Endothelial cell of umbilical vein (primary cell): ENCODE measurements around the gene WNT7B. TPM values are rescaled to one million over a fixed set of nuclear protein-coding genes. Genes with fewer than 3 reads are reported as not detected.

Experiments used
- BruUV-seq: library from RNA; stranded (reverse); fragments of 400-500 nt; replicated peaks from 2 replicates; lab custom pipeline; 2021; lab: Mats Ljungman, UMichigan
- CTCF ChIA-PET: fragments of 300-600, 350-600 bp; sonication (Branson Sonifier 250); formaldehyde crosslinking; loops from one replicate; lab custom pipeline; 2021; ENCODE audit warnings: antibody characterized with exemption, inconsistent platforms; lab: Charles Lee
- POLR2A ChIA-PET: fragments of 300-600, 350-600 bp; sonication (Branson Sonifier 250); formaldehyde crosslinking; loops from one replicate; lab custom pipeline; 2021; ENCODE audit warnings: antibody characterized with exemption, inconsistent platforms; lab: Charles Lee
- DNase-seq: peaks from one replicate; pipeline ENCODE4 v3.0.0-alpha.2; 2011; ENCODE audit warnings: low read depth, low spot score
- FAIRE-seq: peaks from 2 replicates; lab custom pipeline; 2011; peaks lifted over from hg19 to GRCh38; lab: Jason Lieb, UNC
- H2AFZ ChIP-seq: 2 replicates; pipeline ENCODE4 v1.6.0; 2012; ENCODE audit warnings: low read depth, low read length, control low read depth, inconsistent platforms
- H3K27ac ChIP-seq: 2 replicates; pipeline ENCODE4 v1.5.1; 2011; ENCODE audit warnings: low read depth, mild to moderate bottlenecking, control low read depth, low read length, moderate library complexity; ENCODE audit not compliant: insufficient read depth
- H3K27me3 ChIP-seq, 2 experiments: 2 replicates each; pipeline versions ENCODE4 v1.6.0 to v1.6.1; 2011; ENCODE audit warnings: low read length in 2 of 2, mixed read lengths in 1 of 2; ENCODE audit not compliant: control insufficient read depth in 2 of 2, insufficient read depth in 2 of 2
- H3K36me3 ChIP-seq, 2 experiments: 2 replicates in 1 of 2; 3 replicates in 1 of 2; pipeline ENCODE4 v1.5.1; 2011; ENCODE audit warnings: low read length in 2 of 2, mild to moderate bottlenecking in 1 of 2, moderate library complexity in 1 of 2; ENCODE audit not compliant: control insufficient read depth in 2 of 2, insufficient read depth in 2 of 2; ENCODE audit errors: extremely low read depth in 1 of 2
- H3K4me1 ChIP-seq: 3 replicates; pipeline ENCODE4 v1.5.1; 2011; ENCODE audit warnings: mild to moderate bottlenecking, low read length; ENCODE audit not compliant: control insufficient read depth, insufficient read depth; ENCODE audit errors: extremely low read depth
- H3K4me2 ChIP-seq: 2 replicates; pipeline ENCODE4 v1.6.1; 2011; ENCODE audit warnings: low read length, control low read depth, mixed read lengths; ENCODE audit not compliant: insufficient read depth
- H3K4me3 ChIP-seq, 3 experiments: fragments of 200-600 bp in 1 of 3; sonication (generic), shearing (Covaris generic) in 1 of 3; replicated peaks in 1 of 3; 2 replicates each; pipeline ENCODE4 v1.5.1; 2011 to 2016; ENCODE audit warnings: control low read depth in 3 of 3, low read length in 3 of 3, mild to moderate bottlenecking in 2 of 3, inconsistent platforms in 1 of 3, low read depth in 1 of 3, moderate library complexity in 1 of 3; ENCODE audit not compliant: insufficient read depth in 1 of 3
- H3K79me2 ChIP-seq: 2 replicates; pipeline ENCODE4 v1.6.0; 2012; ENCODE audit warnings: low read length, inconsistent platforms; ENCODE audit not compliant: control insufficient read depth, insufficient read depth
- H3K9ac ChIP-seq: replicated peaks from 2 replicates; pipeline ENCODE3; 2011; ENCODE audit warnings: low read length, control low read depth; ENCODE audit not compliant: insufficient read depth; ENCODE audit errors: extremely low read depth
- H3K9me1 ChIP-seq: replicated peaks from 3 replicates; pipeline ENCODE4 v1.6.0; 2011; ENCODE audit warnings: mild to moderate bottlenecking, low read length; ENCODE audit not compliant: control insufficient read depth, insufficient read depth; ENCODE audit errors: extremely low read depth
- H3K9me3 ChIP-seq: replicated peaks from 2 replicates; pipeline ENCODE4 v1.5.1; 2012; ENCODE audit warnings: low read length, inconsistent platforms; ENCODE audit not compliant: control insufficient read depth, insufficient read depth
- H4K20me1 ChIP-seq: replicated peaks from 2 replicates; pipeline ENCODE3; 2011; ENCODE audit warnings: mild to moderate bottlenecking, low read length; ENCODE audit not compliant: control insufficient read depth, insufficient read depth; ENCODE audit errors: extremely low read depth
- CTCF ChIP-seq, 2 donors: IDR thresholded peaks; 1 replicate in 1 of 2; 2 replicates in 1 of 2; pipeline ENCODE4 v1.5.1; 2011; ENCODE audit warnings: low read length in 2 of 2, mild to moderate bottlenecking in 2 of 2, moderate library complexity in 2 of 2, control low read depth in 1 of 2, inconsistent platforms in 1 of 2, low read depth in 1 of 2; ENCODE audit not compliant: insufficient read depth in 1 of 2; ENCODE audit errors: extremely low read depth in 1 of 2
- FOS ChIP-seq: IDR thresholded peaks from 2 replicates; pipeline ENCODE4 v1.6.1; 2011; ENCODE audit warnings: mild to moderate bottlenecking, low read length, moderate library complexity, borderline replicate concordance; ENCODE audit not compliant: insufficient read depth
- GATA2 ChIP-seq: IDR thresholded peaks from 2 replicates; pipeline ENCODE4 v1.7.0; 2011; ENCODE audit warnings: low read depth, mild to moderate bottlenecking, moderate library complexity, mixed read lengths, low read length; ENCODE audit not compliant: insufficient read length, insufficient read depth
- JUN ChIP-seq: IDR thresholded peaks from 2 replicates; pipeline ENCODE4 v1.6.1; 2011; ENCODE audit warnings: borderline replicate concordance, low read depth; ENCODE audit not compliant: insufficient read length, insufficient read depth
- MAX ChIP-seq: IDR thresholded peaks from 2 replicates; pipeline ENCODE4 v1.6.1; 2011; ENCODE audit not compliant: insufficient read depth, insufficient read length
- MYC ChIP-seq: IDR thresholded peaks from one replicate; pipeline ENCODE4 v1.6.1; 2011; ENCODE audit warnings: mild to moderate bottlenecking, low read depth, low read length
- POLR2AphosphoS5 ChIP-seq: IDR thresholded peaks from 2 replicates; pipeline ENCODE4 v1.6.1; 2012; ENCODE audit warnings: low read depth, mild to moderate bottlenecking, control low read depth, low read length, moderate library complexity; ENCODE audit not compliant: insufficient read depth
- dilution Hi-C: fragments of 300-500 bp; cut with MboI; formaldehyde crosslinking; loops from one replicate; pipeline ENCODE4 v1.15.0; 2019; ENCODE audit warnings: low sequenced_read_pairs; ENCODE audit not compliant: extremely low pct_ligation_motif_present
- intact Hi-C: fragments of 100-400 bp; cut with micrococcal nuclease; formaldehyde crosslinking; loops from one replicate; pipeline ENCODE4 v1.10.0; 2022
- polyA plus RNA-seq, 4 experiments: library from polyadenylated mRNA; depleted of rRNA in 3 of 4; stranded (reverse) in 3 of 4; unstranded in 1 of 4; fragments of >200 nt; gene quantifications; 2 replicates each; pipeline versions ENCODE4 v1.2.1 to v1.2.3, GENCODE V29; 2011 to 2012; ENCODE audit warnings: missing spikeins in 1 of 4
- total RNA-seq: library from RNA; stranded (reverse); gene quantifications from 2 replicates; pipeline ENCODE4 v1.2.3, GENCODE V29; 2021

Gene WNT7B
- total and polyA plus RNA-seq, 2 donors (not counting 3 experiments of a cell fraction or from before 2014, with no cell fraction given) = not detected

GRCh38 chr22:45968003-45968650 is 8.8 kb downstream of the WNT7B start:
- POLR2A ChIA-PET = no interaction called here
- DNase-seq = no peak
- no peak overlapping the region for H3K27ac ChIP-seq

GRCh38 chr22:45966895-45967365 is 10.0 kb downstream of the WNT7B start:
- FAIRE-seq = no peak
- no peaks in the 10 kb centered on the region for H3K9me3 ChIP-seq
- H3K4me3 ChIP-seq = no peak overlapping the region
- H4K20me1 ChIP-seq = no peaks in the 10 kb centered on the region
- peaks cover 17 to 19% of the 10 kb centered on the region in 2 experiments for H3K27me3 ChIP-seq
- no peaks in the 10 kb centered on the region for H3K36me3 ChIP-seq
- no peak overlapping the region for H3K9ac ChIP-seq
- H3K79me2 ChIP-seq = no peaks in the 10 kb centered on the region
- H3K27ac ChIP-seq = no peak overlapping the region
- BruUV-seq = no TSS peak
- H2AFZ ChIP-seq = no peak overlapping the region
- no peaks in the 10 kb centered on the region for H3K9me1 ChIP-seq
- TF ChIP-seq POLR2AphosphoS5 = no peak
- TF ChIP-seq MAX = no peak
- TF ChIP-seq FOS = no peak
- TF ChIP-seq MYC = no peak
- TF ChIP-seq CTCF (IDR thresholded peaks at IDR 0.05; ENCODE audit: extremely low read depth in 1 of 2, insufficient read depth in 1 of 2, low read depth in 1 of 2, low read length in 2 of 2) = no peak
- no peak for TF ChIP-seq GATA2
- H3K4me2 ChIP-seq = no peak overlapping the region
- dilution Hi-C loops = no loop called here
- POLR2A ChIA-PET = no interaction called here
- CTCF ChIA-PET = no interaction called here
- peaks cover 14% of the 10 kb centered on the region for H3K4me1 ChIP-seq
- DNase-seq = no peak
- intact Hi-C loops = no loop called here

More at GRCh38 chr22:45968003-45968650, 8.8 kb downstream of the WNT7B start:
- no peak for FAIRE-seq
- H3K4me3 ChIP-seq = no peak overlapping the region
- H3K79me2 ChIP-seq = no peaks in the 10 kb centered on the region
- peaks cover 27 to 28% of the 10 kb centered on the region in 2 experiments for H3K27me3 ChIP-seq
- intact Hi-C loops (no loop called here), dilution Hi-C loops (no loop called here)
- peaks cover 14% of the 10 kb centered on the region for H3K4me1 ChIP-seq
- no TSS peak for BruUV-seq
- H2AFZ ChIP-seq = no peak overlapping the region
- no peaks in the 10 kb centered on the region for H4K20me1 ChIP-seq
- H3K9ac ChIP-seq = no peak overlapping the region
- H3K4me2 ChIP-seq = no peak overlapping the region
- H3K9me1 ChIP-seq = no peaks in the 10 kb centered on the region
- no peak for TF ChIP-seq JUN
- TF ChIP-seq FOS = no peak
- TF ChIP-seq POLR2AphosphoS5 = no peak
- CTCF ChIA-PET = interaction anchor here (1.1 kb wide), 1 partner anchor 104 kb away, joined by 3 read pairs; no protein-coding TSS in a partner anchor
- H3K36me3 ChIP-seq = no peaks in the 10 kb centered on the region
- no peaks in the 10 kb centered on the region for H3K9me3 ChIP-seq
